SK-N-SH treated with all-trans-retinoic acid at 6 μM for 48 hours (cell line): ENCODE data around the gene CCDC8.

Source experiments
- ATAC-seq: fragments of 200-7000 bp; cut with Tn5 transposase; 3 replicates; pipeline ENCODE4 v1.9.1; 2020; ENCODE audit warnings: mild to moderate bottlenecking, moderate library complexity
- ARNTL ChIP-seq: fragments of 450-650 bp; formaldehyde crosslinking; IDR thresholded peaks from 2 replicates; pipeline ENCODE4 v1.5.0; 2020; ENCODE audit warnings: low read depth, mild to moderate bottlenecking, moderate library complexity, borderline replicate concordance
- BACH2 ChIP-seq: fragments of 250-450 bp; sonication (Bioruptor Pico); IDR thresholded peaks from 2 replicates; pipeline ENCODE4 v1.9.0; 2021; ENCODE audit warnings: mild to moderate bottlenecking, borderline replicate concordance
- CREB5 ChIP-seq: fragments of 250-450 bp; sonication (Bioruptor Pico); IDR thresholded peaks from 2 replicates; pipeline ENCODE4 v1.5.1; 2020; ENCODE audit warnings: low read depth, mild to moderate bottlenecking, moderate library complexity
- CSRNP3 ChIP-seq: fragments of 250-450 bp; sonication (Bioruptor Pico); IDR thresholded peaks from 2 replicates; pipeline ENCODE4 v1.5.1; 2021; ENCODE audit warnings: mild to moderate bottlenecking, moderate library complexity
- ESRRG ChIP-seq: fragments of 250-450 bp; sonication (Bioruptor Pico); IDR thresholded peaks from 2 replicates; pipeline ENCODE4 v1.6.1; 2021; ENCODE audit warnings: mild to moderate bottlenecking
- GLIS3 ChIP-seq: fragments of 250-450 bp; sonication (Bioruptor Pico); IDR thresholded peaks from 2 replicates; pipeline ENCODE4 v1.5.0; 2020; ENCODE audit warnings: mild to moderate bottlenecking, moderate library complexity
- ISL1 ChIP-seq: fragments of 250-450 bp; sonication (Bioruptor Pico); IDR thresholded peaks from 2 replicates; pipeline ENCODE4 v2.1.2; 2022; ENCODE audit warnings: mild to moderate bottlenecking, moderate library complexity
- OSR1 ChIP-seq: fragments of 250-450 bp; sonication (Bioruptor Pico); IDR thresholded peaks from 2 replicates; pipeline ENCODE4 v1.8.0; 2022; ENCODE audit warnings: moderate library complexity, mild to moderate bottlenecking, inconsistent platforms
- PATZ1 ChIP-seq: fragments of 250-450 bp; sonication (Bioruptor Pico); IDR thresholded peaks from 2 replicates; pipeline ENCODE4 v1.8.0; 2020; ENCODE audit warnings: mild to moderate bottlenecking, moderate library complexity, borderline replicate concordance
- POU6F1 ChIP-seq: fragments of 250-450 bp; sonication (Bioruptor Pico); IDR thresholded peaks from 2 replicates; pipeline ENCODE4 v1.8.0; 2021; ENCODE audit warnings: low read depth, mild to moderate bottlenecking, moderate library complexity, borderline replicate concordance
- PPARA ChIP-seq: fragments of 250-450 bp; sonication (Bioruptor Pico); IDR thresholded peaks from 2 replicates; pipeline ENCODE4 v1.5.0; 2020; ENCODE audit warnings: mild to moderate bottlenecking, borderline replicate concordance
- RARB ChIP-seq: fragments of 250-450 bp; sonication (Bioruptor Pico); IDR thresholded peaks from 2 replicates; pipeline ENCODE4 v1.8.0; 2021; ENCODE audit warnings: mild to moderate bottlenecking, moderate library complexity
- SNAI2 ChIP-seq: fragments of 250-450 bp; sonication (Bioruptor Pico); IDR thresholded peaks from 2 replicates; pipeline ENCODE4 v1.5.0; 2020; ENCODE audit warnings: mild to moderate bottlenecking, moderate library complexity
- TOX ChIP-seq: fragments of 250-450 bp; sonication (Bioruptor Pico); IDR thresholded peaks from 2 replicates; pipeline ENCODE4 v1.8.0; 2021; ENCODE audit warnings: mild to moderate bottlenecking, moderate library complexity, borderline replicate concordance
- TSHZ2 ChIP-seq: fragments of 250-450 bp; sonication (Bioruptor Pico); IDR thresholded peaks from 2 replicates; pipeline ENCODE4 v1.5.0; 2020; ENCODE audit warnings: mild to moderate bottlenecking, moderate library complexity
- ZC3H10 ChIP-seq: fragments of 250-450 bp; sonication (Bioruptor Pico); IDR thresholded peaks from 2 replicates; pipeline ENCODE4 v1.5.1; 2021; ENCODE audit warnings: mild to moderate bottlenecking, moderate library complexity
- ZFP3 ChIP-seq: fragments of 250-450 bp; sonication (Bioruptor Pico); IDR thresholded peaks from 2 replicates; pipeline ENCODE4 v1.5.0; 2020; ENCODE audit warnings: mild to moderate bottlenecking, moderate library complexity
- ZNF70 ChIP-seq: fragments of 450-650 bp; formaldehyde crosslinking; IDR thresholded peaks from 2 replicates; pipeline ENCODE4 v1.5.0; 2020; ENCODE audit warnings: mild to moderate bottlenecking, moderate library complexity
- ZNF8 ChIP-seq: fragments of 450-650 bp; formaldehyde crosslinking; IDR thresholded peaks from 2 replicates; pipeline ENCODE4 v1.5.0; 2020; ENCODE audit warnings: mild to moderate bottlenecking, moderate library complexity

Gene CCDC8

GRCh38 chr19:46449228-46449627 is 35.9 kb upstream of the CCDC8 start:
- TF ChIP-seq OSR1 (CRISPR knock-in tag) (no peak), TSHZ2 (CRISPR knock-in tag) (no peak), TOX (CRISPR knock-in tag) (no peak), POU6F1 (CRISPR knock-in tag) (no peak), SNAI2 (no peak), PATZ1 (CRISPR knock-in tag) (no peak), RARB (CRISPR knock-in tag) (no peak), ZNF8 (CRISPR knock-in tag) (no peak)
- no peak for ATAC-seq

GRCh38 chr19:46448601-46449000 is 35.2 kb upstream of the CCDC8 start:
- TF ChIP-seq TSHZ2 (CRISPR knock-in tag) = no peak
- no peak for TF ChIP-seq CSRNP3 (CRISPR knock-in tag)
- TF ChIP-seq ISL1 (CRISPR knock-in tag) = no peak
- TF ChIP-seq PPARA (CRISPR knock-in tag) = no peak
- no peak for TF ChIP-seq TOX (CRISPR knock-in tag)
- no peak for TF ChIP-seq BACH2
- no peak for TF ChIP-seq ARNTL (CRISPR knock-in tag)
- no peak for TF ChIP-seq RARB (CRISPR knock-in tag)
- TF ChIP-seq OSR1 (CRISPR knock-in tag) = no peak
- TF ChIP-seq ZNF70 (CRISPR knock-in tag) = no peak
- TF ChIP-seq ESRRG (CRISPR knock-in tag) = no peak
- no peak for TF ChIP-seq SNAI2
- no peak for TF ChIP-seq ZFP3 (CRISPR knock-in tag)
- no peak for TF ChIP-seq ZC3H10 (CRISPR knock-in tag)
- ATAC-seq = no peak

GRCh38 chr19:46447824-46448223 is 34.5 kb upstream of the CCDC8 start:
- ATAC-seq = no peak
- no peak for TF ChIP-seq BACH2
- no peak for TF ChIP-seq ZNF8 (CRISPR knock-in tag)
- no peak for TF ChIP-seq ESRRG (CRISPR knock-in tag)
- no peak for TF ChIP-seq ZC3H10 (CRISPR knock-in tag)
- no peak for TF ChIP-seq ISL1 (CRISPR knock-in tag)
- no peak for TF ChIP-seq SNAI2
- no peak for TF ChIP-seq OSR1 (CRISPR knock-in tag)
- TF ChIP-seq GLIS3 (CRISPR knock-in tag) = no peak
- TF ChIP-seq CREB5 (CRISPR knock-in tag) = no peak
- no peak for TF ChIP-seq TOX (CRISPR knock-in tag)
- TF ChIP-seq TSHZ2 (CRISPR knock-in tag) = no peak
- no peak for TF ChIP-seq POU6F1 (CRISPR knock-in tag)
- no peak for TF ChIP-seq RARB (CRISPR knock-in tag)
- no peak for TF ChIP-seq ARNTL (CRISPR knock-in tag)
